HG02798 (cell line): ENCODE results near the gene ACE.
"Not testable (repeated sequence)": the region's sequence is repeated elsewhere in the genome, so short reads cannot be mapped to it uniquely, and the experiment has no call there.

Source experiments
- ATAC-seq: cut with Tn5 transposase; IDR thresholded peaks from one replicate; pipeline ENCODE4 v1.9.1; 2021; ENCODE audit warnings: mild to moderate bottlenecking; ENCODE audit not compliant: unreplicated experiment, poor library complexity

ACE gene

DNA sequence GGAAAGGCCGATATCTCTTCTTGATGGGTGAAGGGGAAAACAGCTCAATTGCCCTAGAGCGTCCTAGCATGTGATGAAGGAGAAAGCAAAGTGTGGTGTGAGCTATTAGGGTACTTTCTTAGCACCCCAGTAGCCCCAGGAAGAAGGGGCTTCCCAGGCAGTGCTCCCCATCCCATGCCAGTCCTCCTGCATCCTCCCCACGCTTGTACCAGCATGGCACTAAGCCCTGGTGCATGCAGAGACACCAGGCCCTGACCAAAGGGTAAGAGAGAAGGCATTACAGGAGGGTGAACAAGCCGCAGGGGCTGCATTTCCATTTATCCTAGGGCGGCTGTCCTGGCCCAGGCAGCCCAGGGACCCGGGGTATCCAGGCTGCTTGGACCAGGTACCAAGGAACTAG is 33.8 kb upstream of the ACE start:
- ATAC-seq, result no peak

DNA sequence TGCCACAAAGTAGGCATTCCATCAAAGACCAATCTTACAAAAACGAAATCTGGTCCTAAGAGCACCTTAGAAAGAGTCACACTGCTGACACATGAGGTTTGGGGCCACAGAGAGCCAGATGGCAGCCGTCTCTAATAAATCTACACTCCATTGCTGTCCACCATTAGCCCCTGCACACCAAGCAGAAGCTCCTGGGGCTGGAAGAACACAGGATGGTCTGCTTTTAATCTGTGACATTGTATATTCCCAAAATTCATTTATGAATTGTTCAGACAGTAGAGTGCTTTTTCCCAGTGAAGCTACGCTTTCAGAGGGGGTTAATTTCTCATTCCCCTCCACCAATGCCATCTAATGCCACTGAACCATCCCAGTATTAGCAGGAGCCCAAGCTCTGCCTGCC is 32.4 kb upstream of the ACE start:
- ATAC-seq, result no peak

GRCh38 chr17:63445065-63445464 is 31.8 kb upstream of the ACE start:
- ATAC-seq, result no peak

DNA sequence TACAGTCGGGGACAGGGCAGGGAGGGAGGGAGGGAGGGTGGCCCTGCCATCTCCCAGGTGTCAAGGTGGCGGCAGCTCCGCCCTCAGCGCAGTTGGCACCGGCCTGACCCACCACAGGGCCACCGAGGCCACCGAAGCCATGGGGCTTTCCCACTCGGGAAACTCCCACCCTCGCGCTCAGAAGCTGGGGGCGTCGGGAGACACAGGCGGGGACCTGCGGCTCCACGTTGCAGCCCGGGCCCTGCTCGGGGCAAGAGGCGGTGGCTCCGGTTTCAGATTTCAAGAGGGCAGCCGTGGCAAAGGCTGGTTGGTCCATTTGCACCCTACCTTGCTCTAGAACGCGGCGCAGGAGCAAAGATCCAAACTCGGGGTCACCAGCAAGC is 31.3 kb upstream of the ACE start:
- ATAC-seq, result peak; percentile 29

- ATAC-seq, result peak; percentile 72
Observed at GRCh38 chr17:63445954-63446752, 30.7 kb upstream of the ACE start, which contains the start of gene CYB561. CYB561 (minus strand) TSS chr17:63446306; CDS start chr17:63437547, 8,759 bp downstream.

- ATAC-seq, result peak; percentile 31
Observed at GRCh38 chr17:63446753-63447470, 29.9 kb upstream of the ACE start.

GRCh38 chr17:63447471-63448009 is 29.3 kb upstream of the ACE start:
- ATAC-seq, result no peak

GRCh38 chr17:63448655-63449054 is 28.2 kb upstream of the ACE start:
- no peak for ATAC-seq

GRCh38 chr17:63450551-63450950 is 26.3 kb upstream of the ACE start:
- no peak for ATAC-seq

- ATAC-seq, result no peak
Observed at GRCh38 chr17:63451150-63451549, 25.7 kb upstream of the ACE start.

GRCh38 chr17:63452046-63452961 is 24.6 kb upstream of the ACE start:
- no peak for ATAC-seq

DNA sequence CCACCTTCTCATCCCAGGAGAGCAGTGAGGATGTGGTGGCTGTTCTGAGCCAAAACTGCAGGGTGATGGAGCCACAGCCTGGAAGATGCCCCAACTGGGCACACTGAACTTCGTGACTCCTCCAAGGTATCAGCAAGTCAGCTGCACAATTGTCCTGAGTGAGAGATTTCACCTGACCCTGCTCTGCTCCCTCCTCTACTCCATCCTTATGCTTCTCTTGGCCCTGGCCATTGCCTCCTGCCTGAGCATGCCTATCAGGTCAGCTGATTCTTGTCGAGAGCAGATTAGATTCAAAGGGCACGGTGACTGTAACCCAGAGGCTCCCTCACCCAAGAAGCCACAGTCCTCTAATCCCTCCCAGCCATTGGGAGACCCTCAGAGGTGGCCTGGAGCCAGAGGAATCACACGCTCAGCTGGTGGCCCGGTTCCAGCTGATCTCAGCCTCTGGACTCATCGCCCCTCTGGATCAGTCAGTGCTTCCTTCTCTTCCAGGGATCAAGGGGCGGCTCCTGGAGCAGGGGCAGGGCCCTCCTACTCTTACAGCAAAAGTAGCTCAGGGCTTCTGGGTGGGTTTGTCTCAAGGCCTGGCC is 23.8 kb upstream of the ACE start:
- ATAC-seq, result no peak

DNA sequence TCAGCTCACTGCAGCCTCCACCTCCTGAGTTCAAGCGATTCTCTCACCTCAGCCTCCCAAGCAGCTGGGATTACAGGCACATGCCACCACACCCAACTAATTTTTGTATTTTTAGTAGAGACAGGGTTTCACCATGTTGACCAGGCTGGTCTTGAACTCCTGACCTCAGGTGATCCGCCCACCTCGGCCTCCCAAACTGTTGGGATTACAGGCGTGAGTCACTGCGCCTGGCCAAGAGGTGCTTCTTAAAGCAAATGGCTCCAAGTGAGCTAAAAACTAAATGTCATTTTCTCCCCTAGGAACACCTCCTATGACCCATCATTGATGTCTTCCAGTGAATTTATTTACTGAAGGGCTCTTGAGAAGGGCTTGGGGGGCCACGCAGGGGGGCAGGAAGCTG is 22.5 kb upstream of the ACE start:
- ATAC-seq, result not testable (repeated sequence)

DNA sequence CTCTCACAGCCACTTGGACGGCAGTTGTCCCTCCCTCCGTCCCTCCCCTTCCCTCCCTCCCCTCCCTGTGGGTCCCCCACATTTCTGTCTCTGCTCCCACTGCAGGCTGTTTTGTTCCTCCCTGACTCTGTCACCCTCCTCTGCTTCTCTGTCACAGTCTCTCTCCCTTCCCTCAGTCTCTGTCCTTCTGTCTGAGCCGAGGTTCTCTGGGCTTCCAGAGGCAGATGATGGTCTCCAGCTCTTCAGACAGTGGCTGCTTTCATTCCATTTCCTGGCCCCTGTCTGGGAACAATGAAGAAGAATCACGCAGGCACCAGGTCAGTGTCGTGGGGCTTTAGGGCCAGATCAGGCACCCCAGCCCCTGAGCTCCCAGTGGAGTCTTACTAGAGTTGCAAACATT is 21.9 kb upstream of the ACE start:
- ATAC-seq, result no peak

- no peak for ATAC-seq
Observed at GRCh38 chr17:63455417-63455816, 21.4 kb upstream of the ACE start.

DNA sequence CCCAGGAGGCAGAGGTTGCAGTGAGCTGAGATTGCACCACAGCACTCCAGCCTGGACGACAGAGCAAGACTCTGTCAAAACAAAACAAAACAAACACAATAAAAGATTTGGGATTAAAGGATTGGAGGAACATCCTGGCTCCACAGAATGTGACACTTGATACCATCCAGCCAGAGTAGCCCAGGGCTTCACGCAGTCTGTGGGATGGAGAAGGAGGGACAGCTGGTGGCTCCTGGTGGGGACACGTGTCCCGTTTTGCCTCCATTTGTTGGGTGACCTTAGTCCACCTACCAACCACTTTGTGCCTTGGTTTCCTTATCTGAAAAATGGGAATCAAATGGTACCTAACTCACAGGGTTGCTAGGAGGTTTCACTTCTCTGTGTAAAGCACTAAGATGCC is 18.4 kb upstream of the ACE start:
- no peak for ATAC-seq

- no peak for ATAC-seq
Observed at GRCh38 chr17:63460018-63460417, 16.8 kb upstream of the ACE start.

DNA sequence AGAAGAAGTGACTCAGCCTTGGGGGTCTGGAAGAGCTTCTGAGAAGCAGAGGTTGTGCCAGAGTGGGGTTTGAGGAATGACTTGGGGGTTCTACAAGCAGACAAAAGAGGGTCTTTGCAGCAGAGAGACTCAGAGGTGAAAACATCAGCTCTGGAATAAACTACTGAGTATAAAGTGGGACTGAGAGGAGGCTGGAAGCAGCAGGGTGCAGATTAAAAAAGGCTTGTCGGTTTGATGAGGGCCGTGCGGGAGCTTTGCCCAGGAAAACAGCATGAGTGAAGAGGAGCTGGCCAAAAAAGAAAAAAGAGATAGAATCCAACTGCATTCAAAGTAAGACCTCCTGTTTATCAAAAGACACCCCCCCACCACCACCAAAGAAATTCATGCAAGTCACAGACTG is 13.1 kb upstream of the ACE start:
- no peak for ATAC-seq

GRCh38 chr17:63464691-63465236 is 12.1 kb upstream of the ACE start:
- ATAC-seq, result no peak

DNA sequence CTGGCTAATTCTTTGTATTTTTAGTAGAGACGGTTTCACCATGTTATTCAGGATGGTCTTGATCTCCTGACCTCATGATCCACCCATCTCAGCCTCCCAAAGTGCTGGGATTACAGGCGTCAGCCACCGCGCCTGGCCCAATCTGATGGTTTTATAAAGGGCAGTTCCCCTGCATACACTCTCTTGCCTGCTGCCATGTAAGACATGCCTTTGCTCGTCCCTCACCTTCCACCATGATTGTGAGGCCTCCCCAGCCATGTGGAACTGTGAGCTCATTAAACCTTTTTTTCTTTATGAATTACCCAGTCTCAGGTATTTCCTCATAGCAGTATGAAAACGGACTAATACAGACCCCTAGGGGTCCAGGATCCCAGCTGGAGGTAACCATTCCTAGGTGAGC is 8.8 kb upstream of the ACE start:
- not testable (repeated sequence) for ATAC-seq
